K562 (cell line): ENCODE measurements around the gene BTD.

Source experiments
- HNRNPUL1 ChIP-seq: fragments of 200-400 bp; formaldehyde crosslinking; IDR thresholded peaks from 2 replicates; pipeline ENCODE4 v1.6.1; 2017; ENCODE audit warnings: low read length
- PBX2 ChIP-seq, 2 experiments: IDR thresholded peaks in 1 of 2; conservative IDR thresholded peaks in 1 of 2; 2 replicates each; pipeline ENCODE4 v1.6.1; 2016; ENCODE audit warnings: low read depth in 2 of 2, mild to moderate bottlenecking in 1 of 2, missing compliant biosample characterization in 1 of 2, missing genetic modification characterization in 1 of 2, moderate library complexity in 1 of 2
- RBM15 ChIP-seq: fragments of 200-400 bp; formaldehyde crosslinking; IDR thresholded peaks from 2 replicates; pipeline ENCODE4 v1.6.1; 2018; ENCODE audit warnings: mild to moderate bottlenecking, low read length, moderate library complexity; ENCODE audit not compliant: insufficient read depth

GRCh38 chr3:15654891-15655290 is 53.3 kb downstream of the BTD start:
- TF ChIP-seq PBX2 (CRISPR knock-in tag; IDR thresholded peaks at IDR 0.05; ENCODE audit: low read depth) (no peak), PBX2 (tag; conservative IDR thresholded peaks at IDR 0.05; ENCODE audit: low read depth) (no peak), HNRNPUL1 (no peak), RBM15 (no peak)
